HG02943 (cell line): ENCODE results near the gene NDUFS1.
"Not testable (repeated sequence)": the region's sequence is repeated elsewhere in the genome, so short reads cannot be mapped to it uniquely, and the experiment has no call there.

Experiments used
- ATAC-seq: cut with Tn5 transposase; IDR thresholded peaks from one replicate; pipeline ENCODE4 v1.9.1; 2021; ENCODE audit warnings: mild to moderate bottlenecking, low read depth, moderate library complexity; ENCODE audit not compliant: unreplicated experiment

The NDUFS1 gene

DNA sequence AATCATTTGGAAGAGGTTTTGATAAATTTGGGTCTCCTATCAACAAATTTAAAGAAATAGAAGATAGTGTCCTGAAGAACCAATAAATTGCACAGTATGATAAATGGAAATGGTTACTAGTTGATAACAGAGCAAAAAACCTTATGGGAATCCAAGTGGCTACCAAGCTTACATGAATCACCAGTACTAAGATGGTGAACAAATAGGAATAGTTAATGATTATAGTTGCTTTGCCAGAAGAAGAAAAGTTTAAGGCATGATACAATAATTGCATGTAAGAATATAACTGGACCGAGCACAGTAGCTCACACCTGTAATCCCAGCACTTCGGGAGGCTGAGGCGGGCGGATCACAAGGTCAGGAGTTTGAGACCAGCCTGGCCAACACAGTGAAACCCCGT is 53.7 kb downstream of the NDUFS1 start:
- no peak for ATAC-seq

GRCh38 chr2:206105038-206105437 is 54.2 kb downstream of the NDUFS1 start:
- ATAC-seq = no peak

DNA sequence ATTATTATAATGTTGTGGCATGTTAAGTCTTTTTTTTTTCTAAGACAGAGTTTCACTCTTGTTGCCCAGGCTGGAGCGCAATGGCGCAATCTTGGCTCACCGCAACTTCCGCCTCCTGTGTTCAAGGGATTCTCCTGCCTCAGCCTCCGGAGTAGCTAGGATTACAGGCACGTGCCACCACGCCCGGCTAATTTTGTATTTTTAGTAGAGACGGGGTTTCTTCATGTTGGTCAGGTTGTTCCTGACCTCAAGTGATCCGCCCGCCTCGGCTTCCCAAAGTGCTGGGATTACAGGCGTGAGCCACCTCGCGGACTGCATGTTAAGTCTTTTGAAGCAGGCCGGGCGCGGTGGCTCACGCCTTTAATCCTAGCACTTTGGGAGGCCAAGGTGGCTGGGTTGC is 60.4 kb downstream of the NDUFS1 start:
- ATAC-seq = not testable (repeated sequence)

DNA sequence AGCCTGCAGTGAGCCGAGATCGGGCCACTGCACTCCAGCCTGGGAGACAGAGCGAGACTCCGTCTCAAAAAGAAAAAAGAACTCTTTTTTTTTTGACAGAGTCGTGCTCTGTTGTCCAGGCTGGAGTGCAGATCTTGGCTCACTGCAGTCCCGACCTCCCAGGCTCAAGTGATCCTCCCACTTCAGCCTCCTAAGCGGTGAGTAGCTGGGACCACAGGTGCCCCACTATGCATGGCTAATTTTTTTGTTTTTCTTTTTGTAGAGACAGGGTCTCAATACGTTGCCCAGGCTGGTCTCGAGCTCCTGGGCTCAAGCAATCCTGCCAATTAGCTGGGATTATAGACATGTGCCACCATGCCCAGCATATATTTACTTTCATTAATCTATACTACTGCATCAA is 60.8 kb downstream of the NDUFS1 start:
- ATAC-seq = no peak

DNA sequence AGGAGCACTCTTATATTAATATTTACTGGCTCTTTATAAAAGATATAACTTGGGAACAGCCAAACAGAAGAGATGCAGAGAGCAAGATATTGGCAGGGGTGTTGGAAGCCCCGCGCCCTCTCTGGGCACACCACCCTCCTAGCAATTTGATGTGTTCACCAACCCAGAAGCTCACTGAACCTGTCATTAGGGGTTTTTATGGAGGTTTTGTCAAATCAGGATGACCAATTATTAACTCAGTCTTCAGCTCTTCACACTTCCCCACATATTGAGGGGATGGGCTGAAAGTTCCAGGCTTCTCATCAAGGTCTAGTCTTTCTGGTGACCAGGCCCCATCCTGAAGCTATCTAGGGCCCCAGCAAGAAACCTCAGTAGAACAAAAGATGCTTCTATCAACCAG is 62.4 kb downstream of the NDUFS1 start:
- no peak for ATAC-seq

DNA sequence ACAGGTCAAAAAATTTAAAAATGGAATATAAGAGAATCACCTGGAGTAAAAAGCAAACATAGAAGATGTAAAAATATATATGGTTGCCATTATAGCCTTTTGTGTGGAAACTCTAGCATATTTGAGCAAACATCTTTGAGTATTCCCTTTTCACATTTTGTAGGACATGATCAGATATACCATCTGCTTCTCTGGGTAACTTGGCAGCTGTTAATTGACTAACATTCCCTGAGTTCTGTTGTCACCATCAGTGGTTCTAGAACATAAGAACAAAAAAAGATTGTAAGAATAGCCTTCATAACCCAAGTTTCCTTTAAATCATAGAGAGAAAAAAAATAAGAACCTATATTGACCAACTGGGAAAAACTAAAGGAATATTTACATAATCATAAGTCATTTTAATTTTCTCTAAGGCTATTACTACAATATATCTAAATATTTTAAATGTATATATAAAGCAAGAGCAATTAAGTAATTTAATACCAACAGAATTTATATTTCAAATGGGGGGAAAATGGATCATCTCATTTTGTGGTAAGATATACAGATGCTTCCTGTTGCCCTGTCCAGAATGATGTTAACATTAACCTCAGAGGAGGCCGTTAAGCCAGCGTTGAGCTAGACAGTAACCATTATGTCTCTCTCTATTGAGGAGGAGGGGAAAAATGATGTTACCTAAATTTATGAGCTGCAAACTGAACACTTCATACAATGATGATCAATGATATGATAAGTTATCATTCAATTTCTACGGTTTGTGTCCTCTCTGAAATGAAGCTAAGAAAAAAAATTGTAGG is 63.5 kb downstream of the NDUFS1 start:
- no peak for ATAC-seq

- ATAC-seq = no peak
Observed at GRCh38 chr2:206092297-206092696, 66.9 kb downstream of the NDUFS1 start.

DNA sequence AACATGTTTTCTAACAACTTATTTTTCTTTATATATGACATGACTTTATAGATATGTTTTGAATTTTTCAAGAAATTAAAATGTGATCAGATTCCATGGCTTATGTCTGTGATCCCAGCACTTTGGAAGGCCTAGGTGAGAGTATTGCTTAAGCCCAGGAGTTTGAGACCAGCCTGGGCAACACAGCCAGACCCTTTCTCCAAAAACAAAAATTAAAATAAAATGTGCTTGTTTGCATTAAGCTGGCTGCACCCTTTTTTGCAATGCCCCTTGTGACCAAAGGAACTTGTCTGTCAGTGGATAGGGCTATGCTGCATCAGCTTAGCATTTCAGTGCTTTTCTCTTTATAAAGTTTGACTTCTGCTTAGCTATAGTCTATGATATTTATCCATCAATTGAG is 71.0 kb downstream of the NDUFS1 start:
- no peak for ATAC-seq

DNA sequence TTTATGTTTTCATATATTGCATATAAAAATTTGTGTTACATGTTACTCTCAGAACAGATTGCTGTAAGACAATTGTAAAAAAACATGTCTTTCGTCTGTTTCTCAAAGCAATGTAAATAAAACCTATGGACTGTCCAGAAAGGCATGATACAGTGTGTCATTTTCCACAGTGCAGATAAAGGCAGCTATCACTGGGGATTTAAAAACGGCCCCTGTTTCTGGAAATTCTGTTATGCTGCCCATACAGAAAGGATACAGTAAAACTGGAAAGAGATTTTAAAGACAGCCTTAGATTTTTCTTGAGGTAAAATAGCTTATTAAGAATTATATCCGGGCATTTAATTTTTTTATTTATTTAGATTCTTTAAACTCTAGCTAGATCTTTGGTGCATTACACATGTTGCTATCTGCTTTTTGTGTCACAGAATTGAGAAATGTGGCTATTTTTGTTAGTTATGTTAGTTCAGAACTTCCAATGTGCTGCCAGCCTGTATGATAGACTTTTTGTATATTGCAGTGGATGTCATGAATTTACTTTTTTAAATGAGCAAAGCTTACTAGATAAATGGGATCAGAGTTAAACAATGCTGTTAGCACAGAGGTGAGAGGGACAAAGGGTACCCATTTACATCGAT is 72.4 kb downstream of the NDUFS1 start:
- ATAC-seq = no peak

DNA sequence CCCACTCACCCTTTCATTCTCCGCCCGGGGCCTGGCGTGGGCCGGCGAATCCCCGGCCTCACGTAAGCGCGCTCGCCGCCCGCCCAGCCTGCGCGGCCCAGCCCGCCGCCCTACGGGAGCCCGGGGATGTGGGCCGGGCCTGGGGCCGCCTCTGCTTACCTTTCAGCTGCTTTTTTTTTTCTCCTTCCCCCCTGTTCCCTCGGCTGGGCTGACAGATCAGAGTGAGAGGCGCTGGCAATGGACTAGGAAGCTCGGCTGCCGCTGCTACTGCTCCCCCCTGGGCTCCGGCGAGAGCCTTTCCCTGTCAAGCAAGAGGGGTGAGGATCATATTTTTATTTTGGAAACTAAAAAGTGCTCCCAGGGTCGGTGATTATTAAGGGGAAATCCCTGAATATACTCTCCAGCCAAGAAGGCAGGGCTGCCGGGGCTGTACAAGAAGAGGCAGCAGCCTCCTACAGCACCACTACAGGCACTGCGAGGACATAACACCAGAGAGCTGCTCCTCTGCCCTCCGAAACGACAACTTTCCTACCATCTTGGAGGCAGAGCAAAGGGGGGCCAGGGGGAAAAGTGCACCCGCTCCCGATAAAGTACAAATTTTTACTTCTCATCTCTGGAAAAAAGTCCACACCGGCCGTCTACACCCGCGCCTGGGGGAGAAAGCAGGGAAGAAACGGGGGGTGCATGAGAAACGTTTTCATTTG is 73.3 kb downstream of the NDUFS1 start, which contains the start of gene INO80D:
TSS of gene INO80D (minus strand) at position 433 of the 704 bp plus-strand sequence. CDS start 23,158 bp downstream, outside the sequence.
- peak; percentile 82 for ATAC-seq

- ATAC-seq = peak; percentile 26
Observed at GRCh38 chr2:206084870-206085741, 74.1 kb downstream of the NDUFS1 start.

- ATAC-seq = no peak
Observed at GRCh38 chr2:206084439-206084869, 74.8 kb downstream of the NDUFS1 start.

DNA sequence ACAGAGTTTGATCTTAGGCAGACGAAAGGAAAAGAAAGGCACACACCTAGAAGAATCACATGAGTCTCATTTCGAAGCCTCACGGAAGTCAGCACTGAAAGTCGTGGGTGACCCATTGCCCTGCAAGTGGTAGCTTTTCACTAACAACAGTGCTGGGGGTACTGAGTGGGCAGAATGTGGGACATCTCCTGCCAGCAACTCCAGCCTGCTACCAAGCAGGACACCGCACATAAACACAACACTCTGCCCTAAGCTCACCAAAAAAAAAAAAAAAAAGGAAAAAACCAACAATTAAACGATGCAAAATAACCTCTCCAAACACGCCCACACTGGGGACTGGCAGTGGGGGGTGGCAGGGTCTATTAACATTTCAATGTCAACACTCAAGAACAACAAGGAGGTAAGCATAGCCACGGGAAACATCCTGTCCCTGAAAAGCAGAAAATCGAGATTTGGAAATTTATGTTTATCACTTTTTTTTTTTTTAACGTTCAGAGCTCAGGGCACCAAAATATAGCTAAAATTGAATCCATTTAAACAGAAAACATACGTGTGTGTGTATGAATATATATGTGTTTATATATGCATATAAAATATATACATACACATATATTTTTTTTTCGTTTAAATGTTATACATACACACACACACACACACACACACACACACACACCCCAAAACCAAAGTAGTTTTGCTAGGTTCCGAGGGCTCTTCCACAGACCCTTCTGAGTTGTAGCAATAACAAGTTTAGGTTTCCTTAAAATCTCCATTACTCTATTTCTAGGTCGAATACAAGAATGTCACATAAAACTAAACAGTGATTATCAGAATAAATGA is 75.4 kb downstream of the NDUFS1 start:
- no peak for ATAC-seq

DNA sequence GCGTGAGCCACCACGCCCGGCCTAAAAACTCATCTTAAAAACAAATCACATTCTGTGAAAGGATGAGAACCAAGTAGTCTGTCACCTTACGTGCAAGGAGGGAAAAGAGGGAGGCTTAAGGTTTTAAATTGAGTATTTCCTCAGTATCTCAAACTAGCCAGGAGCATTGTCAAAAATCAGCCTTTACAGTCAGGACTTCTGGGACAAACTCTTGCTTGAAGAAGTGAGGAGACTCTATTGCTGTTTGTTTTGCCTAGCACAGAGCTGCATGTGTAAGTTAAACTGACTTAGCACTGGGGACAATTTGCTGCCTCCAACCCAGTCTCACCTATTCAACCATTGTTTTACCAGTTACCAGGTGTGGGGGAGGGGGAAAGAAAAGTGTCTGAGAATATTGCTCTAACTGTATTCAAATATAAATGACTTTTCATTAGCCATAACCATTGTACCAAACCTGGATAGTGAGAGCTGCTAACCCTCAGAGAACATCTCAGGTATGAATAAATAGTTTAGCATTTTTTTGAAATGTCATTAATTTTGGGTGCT is 76.9 kb downstream of the NDUFS1 start:
- no peak for ATAC-seq

DNA sequence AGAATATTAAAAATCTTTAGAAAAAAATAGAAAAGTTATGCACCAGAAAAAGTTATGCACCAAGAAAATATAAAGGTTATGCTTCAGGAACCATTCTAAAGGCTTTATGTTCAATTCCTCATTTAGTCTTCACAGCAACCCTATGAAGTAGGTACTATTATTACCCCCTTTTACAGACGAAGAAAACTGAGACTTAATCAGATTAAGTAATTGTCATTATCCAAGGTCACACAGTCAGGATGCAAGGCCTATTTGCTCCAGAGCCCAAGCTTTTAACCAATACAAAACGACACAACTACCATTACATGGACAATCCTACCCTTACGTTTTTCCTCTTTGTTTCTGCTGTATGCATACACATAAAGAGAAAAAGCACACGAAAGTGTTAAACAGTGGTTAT is 78.3 kb downstream of the NDUFS1 start:
- no peak for ATAC-seq

- ATAC-seq = no peak
Observed at GRCh38 chr2:206079699-206080465, 79.4 kb downstream of the NDUFS1 start.

- ATAC-seq = not testable (repeated sequence)
Observed at GRCh38 chr2:206077879-206078278, 81.4 kb downstream of the NDUFS1 start.

DNA sequence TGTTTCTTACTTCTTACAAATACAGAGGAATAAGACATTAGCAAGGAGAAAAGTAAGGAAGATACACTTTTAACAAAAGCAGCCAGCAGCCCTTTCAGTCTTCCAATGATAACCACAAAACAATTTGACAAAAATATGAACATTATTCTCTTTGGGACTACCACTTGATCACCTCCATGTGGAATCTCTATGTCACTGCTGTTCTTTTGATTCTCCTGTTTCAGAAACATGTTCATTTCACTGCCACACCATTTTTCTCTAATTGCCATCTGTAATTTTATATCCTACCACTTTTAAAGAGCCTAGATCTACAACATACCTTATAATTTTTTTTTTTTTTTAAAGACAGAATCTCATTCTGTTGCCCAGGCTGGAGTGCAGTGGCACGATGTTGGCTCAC is 84.1 kb downstream of the NDUFS1 start:
- no peak for ATAC-seq
